Stimulated activated CD8-positive, alpha-beta memory T cell treated with anti-CD3 and anti-CD28 coated beads, Interleukin-7, amount 100 ng/mL, for 1 hour (primary cell): Measurements from ENCODE around the gene GPRC5D.

Experiments used
- DNase-seq, 2 donors: peaks; one replicate each; pipeline ENCODE4 v3.0.0-alpha.2; 2020; ENCODE audit warnings: low read depth in 2 of 2

GPRC5D gene

GRCh38 chr12:12938541-12938940 is 13.4 kb downstream of the GPRC5D start:
- no peak for DNase-seq

DNA sequence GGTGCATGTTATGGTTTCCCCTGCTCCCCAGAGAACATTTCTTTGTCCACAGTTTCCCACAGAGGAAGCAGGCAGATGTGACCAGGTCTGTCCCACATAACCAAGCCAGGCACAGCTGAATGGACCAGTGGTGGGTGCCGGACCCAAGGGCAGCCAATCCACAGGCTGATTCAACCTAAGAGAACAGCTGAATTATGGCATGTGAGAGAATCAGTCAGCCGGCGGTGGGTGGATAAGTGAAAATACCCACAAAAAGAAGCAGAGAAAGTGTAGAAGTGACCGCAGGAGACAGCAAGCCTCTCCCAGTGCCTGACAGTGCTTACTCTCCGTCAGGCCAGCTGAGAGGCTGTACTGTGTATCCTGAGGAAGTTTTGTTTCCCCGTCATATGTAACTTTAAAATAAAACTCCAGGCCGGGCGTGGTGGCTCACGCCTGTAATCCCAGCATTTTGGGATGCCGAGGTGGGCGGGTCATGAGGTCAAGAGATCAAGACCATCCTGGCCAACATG is 14.9 kb downstream of the GPRC5D start:
- DNase-seq: no peak

DNA sequence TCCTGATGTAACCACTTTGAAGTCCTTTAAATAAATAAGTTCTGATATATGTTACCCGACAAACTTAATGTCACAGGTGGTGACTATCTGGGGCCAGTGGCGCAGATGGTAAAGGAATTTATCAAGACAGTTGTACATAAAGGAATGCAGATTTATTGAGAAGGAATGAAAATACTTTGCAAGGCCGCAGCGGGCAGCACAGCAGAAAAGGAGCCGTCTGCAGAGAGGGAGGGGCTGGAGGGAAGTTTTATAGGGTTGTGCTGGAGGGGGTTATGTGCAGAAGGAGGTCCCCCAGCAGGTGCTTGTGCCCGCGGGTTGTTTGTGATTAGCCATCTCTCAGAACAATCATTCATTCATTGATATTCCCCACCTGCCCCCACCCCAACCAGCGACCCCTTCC is 17.4 kb downstream of the GPRC5D start:
- no peak for DNase-seq

DNA sequence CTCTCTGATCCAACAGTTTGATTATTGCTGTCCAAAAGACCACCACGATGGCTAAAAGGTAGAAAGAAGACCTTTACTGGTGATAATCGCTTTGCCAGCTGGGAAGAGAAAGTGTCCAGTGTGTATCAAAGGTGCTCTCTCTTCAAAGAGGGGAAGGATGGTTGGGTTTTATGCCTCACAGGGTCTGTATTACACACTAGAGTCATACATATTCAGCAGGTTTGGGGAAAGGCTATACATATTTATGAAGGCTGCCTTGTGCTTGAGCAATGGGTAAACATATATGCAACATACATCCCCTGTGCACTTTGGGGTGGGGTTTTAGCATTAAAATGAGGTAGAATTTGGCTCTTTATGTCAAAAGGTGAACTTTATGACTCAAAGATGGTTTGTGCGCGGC is 18.2 kb downstream of the GPRC5D start:
- DNase-seq: no peak

- no peak for DNase-seq
Observed at GRCh38 chr12:12930633-12931219, 21.2 kb downstream of the GPRC5D start.

GRCh38 chr12:12929696-12930095 is 22.3 kb downstream of the GPRC5D start:
- no peak for DNase-seq

GRCh38 chr12:12927211-12928079 is 24.5 kb downstream of the GPRC5D start:
- no peak for DNase-seq

DNA sequence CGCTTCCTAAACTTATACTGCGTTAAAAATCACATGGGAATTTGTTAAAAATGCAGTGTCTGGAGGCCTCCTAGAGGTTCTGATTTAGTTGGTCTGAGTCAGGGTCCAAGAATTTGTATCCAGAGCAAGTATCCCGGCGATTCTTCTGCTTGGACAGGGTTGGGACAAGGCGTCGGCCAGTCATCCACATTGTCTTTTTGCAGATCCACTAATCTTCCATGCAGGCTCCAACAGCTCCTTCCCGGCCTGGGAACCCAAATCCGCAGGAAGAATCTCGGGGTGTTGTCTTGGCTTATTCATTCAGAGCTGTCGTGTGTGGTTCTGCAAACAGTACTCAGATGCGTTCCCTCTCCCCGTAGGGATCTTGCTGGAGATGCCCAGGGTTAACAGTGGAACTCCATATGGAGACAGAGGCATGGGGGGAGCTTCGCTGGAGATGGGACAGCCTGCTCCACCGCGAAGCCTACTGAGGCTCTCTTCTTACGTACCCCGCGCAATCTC is 25.3 kb downstream of the GPRC5D start:
- no peak for DNase-seq

DNA sequence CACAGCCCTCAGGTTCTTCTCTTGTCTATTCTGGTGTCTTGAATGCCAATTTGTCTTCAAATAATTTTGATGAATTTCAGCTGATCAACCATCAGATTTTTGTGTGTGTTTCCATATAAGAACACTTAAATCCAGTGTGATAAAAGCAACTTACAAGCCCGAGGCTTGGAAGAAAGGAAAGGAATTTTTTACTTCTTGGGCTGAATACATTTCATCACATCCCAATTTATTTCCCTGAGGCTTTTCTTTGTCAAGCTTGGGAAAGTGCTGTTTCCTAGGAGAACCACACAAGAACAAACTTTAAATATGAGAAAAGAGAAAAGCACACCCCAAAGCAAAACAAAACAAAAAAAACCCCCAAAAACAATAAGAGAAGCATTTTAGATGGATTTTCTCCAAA is 26.6 kb downstream of the GPRC5D start:
- DNase-seq: no peak

DNA sequence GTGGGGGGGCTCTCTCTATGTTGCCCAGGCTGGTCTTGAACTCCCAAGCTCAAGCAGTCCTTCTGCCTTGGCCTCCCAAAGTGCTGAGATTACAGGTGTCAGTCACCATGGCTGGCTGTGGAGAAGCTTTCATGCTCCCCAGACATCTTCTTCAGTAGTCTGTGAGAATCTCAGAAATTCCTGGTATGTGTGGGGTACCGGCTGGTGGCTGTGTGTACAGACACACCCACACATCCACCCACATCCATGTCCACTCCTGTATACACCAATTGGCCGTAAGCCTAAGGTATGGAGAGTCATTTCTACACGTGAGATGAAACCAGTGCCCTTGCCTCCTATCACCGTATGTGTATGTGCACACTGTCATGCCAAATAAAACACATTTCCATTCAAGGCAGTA is 27.8 kb downstream of the GPRC5D start:
- no peak for DNase-seq

- DNase-seq: no peak
Observed at GRCh38 chr12:12922978-12923377, 29.0 kb downstream of the GPRC5D start.

GRCh38 chr12:12922191-12922616 is 29.8 kb downstream of the GPRC5D start:
- no peak for DNase-seq

DNA sequence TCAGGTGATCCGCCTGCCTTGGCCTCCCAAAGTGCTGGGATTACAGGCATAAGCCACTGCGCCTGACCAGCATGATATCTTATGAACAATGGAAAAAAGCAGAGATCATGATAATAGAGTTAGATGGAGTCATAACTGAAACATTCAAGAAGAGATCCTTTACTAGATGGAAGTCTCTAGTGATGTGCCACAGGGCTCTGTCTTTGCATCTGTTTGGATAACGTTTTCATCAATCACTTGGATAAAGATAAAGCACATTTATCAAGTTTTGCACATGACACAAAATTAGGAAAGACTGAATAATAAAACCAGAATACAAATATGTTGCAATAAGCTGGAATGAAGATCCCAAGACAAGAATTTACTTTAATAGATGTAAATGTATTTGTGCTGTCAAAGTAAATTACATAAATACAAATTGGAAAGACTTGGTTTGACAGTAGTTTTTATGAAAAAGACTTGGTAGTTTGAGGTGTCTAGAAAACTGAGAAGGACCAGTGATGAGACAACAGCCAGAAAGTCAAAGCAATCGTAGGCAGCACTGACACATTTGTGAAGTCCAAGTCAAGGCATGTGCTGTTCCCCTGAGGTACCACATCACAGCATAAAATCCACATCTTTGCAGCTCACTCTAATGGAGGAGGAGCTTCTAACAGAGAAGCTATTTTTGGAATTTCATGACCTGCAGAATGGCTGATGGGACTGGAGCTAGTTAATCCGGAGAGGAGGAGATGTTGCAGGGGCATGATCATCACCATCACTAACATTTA is 32.1 kb downstream of the GPRC5D start:
- DNase-seq: no peak

DNA sequence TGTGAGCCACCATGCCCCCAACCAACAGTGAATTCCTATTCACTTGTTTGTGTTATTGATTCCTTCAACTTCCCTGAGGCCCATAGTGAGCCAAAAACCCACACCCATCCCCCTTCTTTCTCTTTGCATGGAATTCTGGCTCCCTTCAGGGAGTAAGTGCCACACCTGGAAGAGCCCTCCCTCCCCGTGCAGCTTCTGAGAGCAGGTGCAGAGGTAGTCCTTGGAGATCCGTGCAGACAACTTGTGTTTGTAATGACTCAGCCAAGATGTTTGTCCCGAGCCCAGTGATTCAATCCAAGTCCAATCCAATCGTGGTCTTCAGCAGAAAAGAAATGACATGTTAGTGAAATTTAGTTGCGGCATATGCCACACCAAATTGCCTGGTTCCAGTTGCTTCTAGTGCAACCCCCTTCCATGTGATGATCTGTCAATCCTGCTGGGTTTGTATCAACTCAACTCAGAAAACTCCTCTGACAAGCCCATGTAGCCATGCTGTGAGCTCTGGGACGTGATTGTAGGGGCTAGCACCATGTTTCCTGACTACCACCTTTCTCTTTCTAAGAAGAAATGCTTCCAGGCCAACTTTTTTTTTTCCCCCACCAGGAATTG is 33.1 kb downstream of the GPRC5D start:
- no peak for DNase-seq

DNA sequence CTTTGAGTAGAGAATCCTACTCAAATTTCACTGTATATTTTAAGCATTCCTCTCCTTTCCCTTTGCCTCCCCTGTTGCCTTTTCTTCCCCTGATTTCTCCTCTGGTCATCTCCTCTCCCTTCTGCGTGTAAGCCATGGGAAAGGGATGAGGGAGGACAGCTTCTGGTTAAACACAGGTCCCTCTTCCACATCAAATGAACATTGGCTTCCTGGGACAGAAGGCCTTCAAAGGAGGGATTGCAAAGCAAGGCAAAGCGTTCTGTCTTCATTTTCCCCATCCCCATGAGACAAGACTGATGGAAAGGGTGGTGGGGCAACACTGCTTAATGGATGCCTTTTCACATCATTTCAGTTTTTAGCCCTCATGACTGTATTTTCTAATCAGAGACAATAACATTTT is 34.5 kb downstream of the GPRC5D start:
- DNase-seq: no peak

DNA sequence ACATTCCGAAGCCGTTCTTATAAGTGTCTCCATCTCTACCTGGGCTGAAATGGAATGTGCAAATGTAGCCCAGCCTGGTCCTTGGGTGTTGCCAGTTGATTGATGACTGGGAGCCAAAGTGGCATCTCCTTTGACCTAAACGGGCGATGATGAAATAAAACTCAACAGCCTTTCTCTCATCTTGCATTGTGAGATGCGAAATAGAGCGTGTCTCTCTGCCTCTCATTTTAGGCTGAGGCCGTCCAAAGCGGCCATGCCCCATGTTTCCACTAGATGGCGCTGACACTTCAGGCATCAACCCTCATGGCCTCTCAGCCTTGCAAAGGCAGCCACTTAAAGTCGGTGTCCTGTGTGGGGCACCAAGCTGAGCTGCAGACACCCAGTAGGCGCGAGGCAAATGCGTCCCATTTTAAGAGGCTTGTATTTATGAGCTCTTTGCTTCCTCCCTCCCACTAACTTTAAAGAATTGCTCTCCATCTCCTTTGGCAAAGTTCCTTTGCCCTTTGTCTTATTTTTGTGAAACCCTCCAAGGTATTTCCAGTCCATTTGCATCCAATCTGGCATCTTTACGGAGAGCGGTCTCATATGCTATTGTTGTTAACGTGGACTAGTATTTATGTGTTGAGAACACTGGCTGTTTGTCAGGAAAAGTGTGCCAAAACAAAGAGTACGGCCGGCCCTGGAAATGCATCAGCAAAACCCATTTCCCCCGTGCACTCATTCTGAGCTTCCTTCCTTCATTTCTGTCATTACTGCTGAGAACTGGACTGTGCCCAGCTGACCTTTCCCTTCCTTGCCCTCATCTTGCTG is 35.6 kb downstream of the GPRC5D start:
- DNase-seq: peak; percentile 72 to 75

DNA sequence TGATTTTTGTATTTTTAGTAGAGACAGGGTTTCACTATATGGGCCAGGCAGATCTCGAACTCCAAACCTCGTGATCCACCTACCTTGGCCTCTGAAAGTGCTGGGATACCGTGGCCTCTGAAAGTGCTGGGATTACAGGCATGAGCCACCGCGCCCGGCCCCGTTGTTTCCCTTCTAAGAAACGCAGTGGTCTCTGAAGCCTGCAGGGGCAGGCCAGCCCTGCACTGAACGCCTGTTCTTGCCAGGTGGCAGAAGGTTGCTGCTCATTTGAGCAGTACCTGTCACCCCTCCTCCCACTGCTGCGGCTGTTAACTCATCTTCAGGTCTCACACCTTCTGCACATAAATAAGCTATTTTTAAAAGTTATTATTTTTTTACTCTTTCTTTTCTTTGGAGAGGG is 36.3 kb downstream of the GPRC5D start:
- DNase-seq: no peak

- no peak for DNase-seq
Observed at GRCh38 chr12:12912711-12913110, 39.3 kb downstream of the GPRC5D start.

DNA sequence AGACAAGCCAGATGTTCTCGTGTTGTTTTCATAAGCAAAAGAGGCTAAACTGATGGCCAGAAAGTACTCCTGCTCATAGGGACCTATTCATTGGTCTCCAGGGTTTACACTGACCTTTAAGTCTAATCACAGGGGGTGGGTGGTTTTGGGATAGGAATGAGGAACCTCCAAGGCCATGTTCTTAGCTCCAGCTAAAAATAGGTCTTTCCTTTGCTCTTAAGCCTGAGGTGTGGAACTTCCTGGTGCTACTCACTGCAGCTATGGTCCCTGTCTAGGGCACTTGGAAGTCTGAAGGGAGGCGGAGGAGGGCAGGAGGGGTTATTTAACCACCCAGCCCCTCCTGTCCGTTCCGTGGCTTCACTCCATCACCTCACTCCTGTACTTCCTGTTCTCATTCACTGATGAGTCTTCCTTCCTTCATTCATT is 42.0 kb downstream of the GPRC5D start:
- no peak for DNase-seq

- DNase-seq: no peak
Observed at GRCh38 chr12:12909228-12909994, 42.6 kb downstream of the GPRC5D start.
